Mucosa of gallbladder (tissue), 1 donor: ENCODE measurements around the gene SEMA4B. TPM values are rescaled to one million over a fixed set of nuclear protein-coding genes. Genes with fewer than 3 reads are reported as not detected.
A peak's percentile ranks its signal among the peaks of the same experiment; 100 is the strongest.
"Not testable (repeated sequence)": the region's sequence is repeated elsewhere in the genome, so short reads cannot be mapped to it uniquely, and the experiment has no call there.

ENCODE experiments used
- DNase-seq: peaks from one replicate; pipeline ENCODE4 v3.0.0-alpha.2; 2020; ENCODE audit warnings: low spot score
- total RNA-seq: library from RNA; stranded (reverse); gene quantifications from one replicate; pipeline ENCODE4 v1.2.1, GENCODE V29; 2021
- donor health status: DM: no; HTN: no; CAD: no.

Gene SEMA4B
- total RNA-seq, 1 donor from 2014 or later, result 79.7 TPM

DNA sequence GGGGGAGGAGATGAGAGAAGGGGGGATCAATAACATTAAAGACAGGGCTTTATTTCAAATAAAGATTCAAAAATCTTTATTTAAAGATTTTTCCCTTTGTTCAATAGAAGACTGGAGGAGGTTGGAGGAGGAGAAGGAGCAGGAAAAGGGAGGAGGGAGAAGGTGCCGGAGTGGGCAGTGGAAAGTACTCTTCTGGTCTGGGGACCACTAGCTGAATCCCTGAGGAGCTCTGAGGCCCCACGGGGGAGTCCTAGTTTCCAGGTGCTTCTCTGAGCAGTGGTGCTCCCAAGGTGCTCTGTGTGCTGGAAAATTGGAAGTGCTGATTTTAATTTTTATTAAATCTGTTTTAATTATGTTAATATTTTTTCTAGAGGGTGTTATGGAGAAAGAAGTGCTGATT, 19.4 kb upstream of the SEMA4B start:
- no peak for DNase-seq

DNA sequence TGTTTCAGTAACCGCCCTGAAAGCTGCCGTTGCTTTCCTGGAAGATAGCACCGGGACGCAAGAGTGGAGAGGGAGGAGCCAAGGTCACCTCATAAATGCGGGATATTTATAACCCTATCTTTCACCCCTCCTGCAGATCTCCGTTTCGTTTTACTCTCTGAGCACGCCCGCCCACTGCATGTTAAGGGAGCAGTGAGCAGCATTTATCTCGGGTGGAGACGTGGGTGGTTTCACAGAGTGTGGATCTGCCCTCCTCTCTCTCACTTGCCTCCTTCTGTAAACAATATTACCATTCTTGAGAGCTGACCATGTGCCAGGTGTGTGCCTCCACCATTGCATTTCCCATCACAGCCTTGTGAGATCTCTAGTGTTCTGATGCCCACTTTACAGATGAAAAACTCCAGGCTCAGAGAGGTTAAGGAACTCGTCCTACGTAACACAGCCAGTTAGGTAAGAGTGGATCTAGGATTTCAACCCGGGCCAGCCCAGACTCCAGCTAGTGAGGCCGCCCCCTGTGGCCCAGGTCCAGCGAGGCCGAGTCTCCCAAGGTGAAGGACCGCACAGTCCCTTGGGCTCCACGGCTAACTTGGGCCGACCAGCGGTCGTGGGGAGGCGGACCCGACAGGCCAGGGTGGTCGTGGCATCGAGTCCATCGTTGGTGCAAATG, 16.9 kb upstream of the SEMA4B start:
- peak; percentile 83 for DNase-seq

DNA sequence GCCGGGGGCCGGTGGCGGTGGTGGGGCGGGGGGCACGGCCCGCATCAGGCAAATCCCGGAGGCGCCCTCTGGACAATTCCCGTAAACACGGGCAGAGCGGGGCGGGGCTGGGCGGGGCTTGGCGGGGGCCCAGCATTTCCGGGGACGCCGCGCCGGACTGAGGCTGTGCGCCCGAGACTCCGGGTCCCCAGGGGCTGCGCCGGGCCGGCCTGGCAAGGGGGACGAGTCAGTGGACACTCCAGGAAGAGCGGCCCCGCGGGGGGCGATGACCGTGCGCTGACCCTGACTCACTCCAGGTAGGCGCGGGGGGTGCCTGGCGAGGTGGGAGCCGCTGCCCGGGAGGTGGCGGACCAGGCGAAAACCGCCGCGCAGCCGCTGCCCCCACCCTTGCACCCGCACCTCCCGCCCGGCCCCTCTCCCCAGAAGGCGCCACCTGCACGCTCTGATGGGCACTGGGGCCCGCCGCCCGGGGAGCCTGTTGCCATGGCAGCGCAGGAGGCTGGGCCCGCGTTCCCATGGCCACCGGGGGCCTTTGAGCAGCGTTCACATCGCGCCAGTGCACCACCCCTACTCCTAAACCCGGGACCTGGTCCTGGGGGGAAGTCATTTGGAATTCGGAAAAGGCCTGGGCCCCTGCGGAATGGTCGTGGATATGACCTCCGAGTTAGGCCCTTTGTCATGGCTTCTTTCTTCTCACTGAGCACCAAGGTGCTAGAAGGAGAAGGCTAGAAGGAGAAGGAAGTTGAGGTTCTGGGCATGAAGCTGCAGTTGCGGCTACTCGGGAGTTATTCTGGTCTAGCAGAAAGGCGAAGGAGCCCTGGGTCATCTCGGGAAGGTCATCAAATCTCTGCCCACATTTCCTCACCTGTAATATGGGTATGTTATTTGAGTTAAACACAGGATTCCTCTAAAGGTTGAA, 16.1 kb upstream of the SEMA4B start:
- peak; percentile 65 for DNase-seq

DNA sequence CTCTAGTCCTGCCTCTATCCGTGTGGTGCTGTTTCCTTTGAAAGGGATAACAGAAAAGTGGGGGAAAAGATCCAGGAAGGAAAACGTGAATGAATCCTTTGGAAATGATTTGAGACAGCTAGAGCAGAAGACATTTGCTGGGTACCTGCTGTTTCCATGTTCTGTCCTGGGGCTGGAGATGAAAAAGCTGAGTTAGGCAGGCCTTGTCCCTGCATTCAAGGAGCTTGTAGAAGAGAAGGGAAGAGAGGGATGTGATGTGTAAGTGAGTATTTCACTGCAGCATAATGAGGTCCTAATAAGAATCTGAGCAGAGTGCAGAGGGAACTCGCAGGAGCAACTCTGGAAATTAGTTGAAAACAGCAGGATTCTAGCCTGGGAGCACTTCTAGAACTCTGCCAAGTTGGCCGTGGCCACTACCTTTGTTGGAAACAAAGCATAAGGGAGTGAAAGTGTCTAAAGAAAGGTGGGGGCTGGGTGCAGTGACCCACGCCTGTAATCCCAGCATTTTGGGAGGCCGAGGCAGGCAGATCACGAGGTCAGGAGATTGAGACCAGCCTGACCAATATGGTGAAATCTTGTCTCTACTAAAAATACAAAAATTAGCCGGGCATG, 13.8 kb upstream of the SEMA4B start:
- no peak for DNase-seq

DNA sequence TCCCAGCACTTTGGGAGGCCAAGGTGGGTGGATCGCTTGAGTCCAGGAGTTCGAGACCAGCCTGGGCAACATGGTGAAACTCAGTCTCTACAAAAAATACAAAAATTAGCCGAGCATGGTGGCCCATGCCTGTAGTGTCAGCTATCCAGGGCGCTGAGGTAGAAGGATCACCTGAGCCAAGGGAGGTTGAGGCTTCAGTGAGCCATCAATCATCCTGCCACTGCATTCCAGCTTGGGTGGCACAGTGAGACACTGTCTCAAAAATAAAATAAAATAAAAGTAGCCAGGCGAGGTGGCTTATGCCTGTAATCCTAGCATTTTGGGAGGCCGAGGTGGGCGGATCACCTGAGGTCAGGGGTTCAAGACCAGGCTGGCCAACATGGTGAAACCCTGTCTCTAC, 13.1 kb upstream of the SEMA4B start:
- DNase-seq, result not testable (repeated sequence)

DNA sequence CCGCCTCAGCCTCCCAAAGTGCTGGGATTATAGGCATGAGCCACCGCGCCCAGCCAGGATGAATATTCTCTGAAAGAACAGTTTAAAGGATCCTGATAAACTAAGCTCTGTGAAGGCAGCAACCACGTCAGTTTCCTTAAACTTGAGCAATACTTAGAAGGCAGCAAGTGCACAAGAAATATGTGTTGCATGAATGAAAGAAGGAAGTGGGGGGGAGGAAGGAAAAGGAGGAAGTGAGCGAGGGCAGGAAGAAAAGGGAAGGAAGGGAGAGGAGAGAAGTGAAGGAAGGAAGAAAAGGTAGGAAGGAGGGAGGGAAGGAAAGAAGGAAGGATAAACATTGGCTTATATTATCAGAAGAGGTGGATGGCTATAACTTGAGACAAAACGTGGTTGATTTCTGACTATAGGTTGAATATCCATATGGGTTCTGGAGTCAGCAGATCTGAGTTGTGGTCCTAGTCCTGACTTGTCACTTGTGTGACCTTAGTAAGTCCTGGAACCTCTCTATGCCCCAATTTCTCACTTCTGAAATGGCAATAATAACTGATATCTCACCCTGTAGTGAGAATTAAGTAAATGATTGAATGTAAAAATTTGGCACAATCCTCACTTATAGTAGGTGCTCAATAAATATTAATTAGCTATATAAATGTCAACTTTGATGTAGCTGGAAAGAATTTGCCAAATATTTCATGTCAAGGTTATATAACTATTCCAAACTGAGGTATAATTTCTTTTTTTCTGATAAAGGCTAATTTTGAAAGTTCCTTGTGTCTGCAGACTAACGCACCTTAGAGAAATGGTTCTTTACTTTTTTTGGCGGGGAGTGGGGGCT, 12.0 kb upstream of the SEMA4B start:
- no peak for DNase-seq

DNA sequence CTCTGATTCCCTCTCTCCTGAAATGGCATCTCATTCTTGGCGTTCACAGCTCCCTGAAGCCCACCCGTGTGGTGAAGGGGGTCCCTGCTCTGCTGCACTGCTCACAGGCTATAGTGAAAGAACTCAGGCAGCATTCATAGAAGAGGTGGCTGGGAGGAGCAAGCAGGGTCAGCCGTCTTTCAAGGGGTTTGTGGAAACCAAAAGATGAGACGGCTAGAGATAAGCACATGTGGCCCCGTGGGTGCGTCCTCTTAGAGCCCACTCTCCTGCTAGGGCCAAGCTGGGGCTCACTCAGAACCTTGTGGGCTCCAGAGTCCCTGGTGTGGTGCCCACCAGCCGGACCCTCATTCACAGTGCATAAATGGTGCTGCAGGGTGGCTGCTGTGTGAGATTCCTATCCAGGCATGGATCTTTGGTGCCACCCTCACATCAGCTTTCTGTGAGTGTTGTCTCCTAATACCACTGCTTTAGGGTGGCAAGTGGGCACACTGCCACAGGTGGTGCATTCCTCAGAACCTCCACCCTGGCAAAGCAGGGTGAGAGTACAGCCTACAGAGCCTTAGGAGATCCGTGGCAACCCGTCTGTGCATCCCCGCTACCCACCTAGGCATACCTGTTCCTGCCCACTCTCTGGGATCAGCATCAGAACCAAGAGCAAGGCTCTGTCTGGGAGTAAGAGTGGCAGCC, 11.2 kb upstream of the SEMA4B start:
- no peak for DNase-seq

DNA sequence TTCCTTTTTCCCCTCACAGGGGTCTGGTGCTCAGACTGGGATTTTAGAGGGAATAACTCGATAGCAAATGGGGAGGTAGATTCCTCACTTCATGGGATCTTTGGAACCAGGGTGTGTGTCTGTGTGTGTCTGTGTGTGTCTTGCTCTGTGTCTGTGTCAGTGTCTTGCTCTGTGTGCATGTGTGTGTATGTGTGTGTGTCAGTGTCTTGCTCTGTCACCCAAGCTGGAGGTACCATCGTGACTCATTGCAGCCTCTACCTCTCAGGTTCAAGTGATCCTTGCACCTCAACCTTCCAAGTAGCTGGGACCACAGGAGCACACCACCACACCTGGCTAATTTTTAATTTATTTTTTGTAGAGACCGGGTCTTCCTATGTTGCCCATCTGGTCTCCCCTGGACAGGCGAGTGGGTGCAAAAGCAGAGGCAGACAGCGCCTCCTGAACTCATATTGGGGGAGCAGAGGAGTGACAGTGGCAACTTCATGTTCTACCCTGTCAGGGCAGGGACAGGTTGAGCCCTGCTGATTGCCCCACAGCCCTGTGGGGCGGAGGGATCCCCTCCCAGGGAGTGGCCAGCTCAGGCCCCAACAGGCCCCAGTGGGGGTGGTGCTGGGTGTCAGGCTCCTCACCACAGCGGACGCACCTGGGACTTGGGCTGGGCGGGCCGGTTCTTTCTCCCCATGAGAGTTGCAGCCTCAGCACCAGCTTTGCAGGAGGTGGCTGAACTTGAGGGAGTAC, 10.4 kb upstream of the SEMA4B start:
- DNase-seq, result no peak

DNA sequence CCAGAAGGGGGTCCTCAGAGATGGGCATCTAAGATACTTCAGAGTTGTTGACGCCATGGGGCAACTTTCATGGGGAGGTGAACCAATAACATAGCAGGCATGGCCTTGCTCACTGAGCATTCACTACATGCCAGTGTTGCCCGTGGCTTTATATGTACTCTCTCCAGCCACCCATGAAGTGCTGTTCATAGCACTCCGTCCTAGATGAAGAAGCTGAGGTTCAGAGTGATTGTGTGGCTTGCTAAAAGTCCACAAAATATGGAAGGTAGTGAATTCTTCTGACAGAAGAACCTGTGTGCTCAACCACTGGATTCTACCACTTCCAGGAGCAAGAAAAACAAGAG, 9.8 kb upstream of the SEMA4B start:
- no peak for DNase-seq

DNA sequence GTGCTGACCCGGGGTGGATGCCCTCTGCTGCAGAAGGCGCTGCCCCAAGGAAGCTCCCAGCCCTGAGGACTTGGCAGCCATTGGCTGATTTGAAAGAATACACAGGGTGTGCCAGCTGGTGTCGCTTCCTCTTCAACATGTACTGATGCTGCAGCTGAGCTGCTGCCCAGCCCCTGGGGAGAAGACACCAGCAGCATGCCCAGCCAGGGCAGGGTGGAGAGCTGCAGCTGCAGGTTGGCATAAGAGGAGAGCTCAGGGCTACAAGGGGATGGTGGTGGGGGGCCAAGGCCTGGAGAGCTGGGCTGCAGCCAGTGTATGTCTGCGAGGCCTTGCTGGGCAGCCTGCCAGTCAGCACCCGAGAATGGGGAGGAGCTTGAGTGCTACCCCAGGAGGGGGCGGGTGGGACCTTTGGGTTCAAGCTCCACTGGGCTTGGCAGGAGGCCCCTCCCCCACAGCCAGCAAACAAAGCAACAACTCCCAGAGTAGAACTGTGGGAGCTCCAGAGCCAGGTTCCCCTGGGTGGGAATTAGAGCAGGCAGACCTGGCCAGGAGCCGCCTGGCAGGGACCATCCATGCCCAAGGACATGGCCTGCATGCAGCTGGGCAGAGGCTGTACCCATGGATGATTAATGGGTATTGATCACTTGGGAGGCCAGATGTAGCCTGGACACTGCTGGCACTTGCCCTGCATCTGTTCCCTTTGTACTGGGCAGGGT, 9.2 kb upstream of the SEMA4B start:
- peak; percentile 87 for DNase-seq

DNA sequence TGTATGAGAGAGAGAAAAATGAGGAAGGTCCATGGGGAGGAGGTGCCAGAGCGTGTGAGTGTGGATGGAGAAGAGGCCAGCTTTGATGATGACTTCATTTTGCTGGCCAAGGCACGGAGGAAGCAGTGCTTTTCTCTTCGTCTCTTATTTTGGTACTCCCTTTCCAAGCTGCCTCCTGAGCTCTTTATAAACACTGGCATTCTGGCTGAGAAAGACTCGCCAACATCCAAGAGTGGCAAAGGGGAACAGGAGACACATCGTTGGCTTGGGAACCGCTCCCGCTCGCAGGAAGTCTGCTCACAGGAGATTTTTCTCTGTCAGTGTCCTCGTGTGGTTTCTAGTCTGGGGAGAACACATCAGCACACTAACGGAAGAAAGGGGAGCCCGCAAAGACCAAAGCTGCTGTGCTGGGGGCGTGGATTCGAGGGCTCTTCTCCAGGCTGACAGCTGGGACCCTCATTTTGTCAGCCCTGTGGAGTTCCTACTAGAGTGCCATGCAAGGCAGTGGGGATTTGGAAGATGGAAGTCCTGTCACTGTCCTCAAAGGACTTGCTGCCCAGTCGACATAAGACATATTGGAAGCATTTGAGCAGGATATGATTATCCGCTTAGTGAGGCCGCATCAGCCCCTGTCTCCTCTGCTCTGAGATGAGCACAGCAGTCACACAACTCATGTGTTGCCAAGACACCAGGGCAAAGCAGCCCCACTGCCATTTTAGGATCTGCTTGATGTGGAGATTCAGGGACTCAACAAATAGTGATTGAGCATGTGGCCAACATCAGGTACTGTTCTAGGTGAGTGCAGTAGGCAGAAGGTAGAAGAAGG, 8.0 kb upstream of the SEMA4B start:
- DNase-seq, result no peak

DNA sequence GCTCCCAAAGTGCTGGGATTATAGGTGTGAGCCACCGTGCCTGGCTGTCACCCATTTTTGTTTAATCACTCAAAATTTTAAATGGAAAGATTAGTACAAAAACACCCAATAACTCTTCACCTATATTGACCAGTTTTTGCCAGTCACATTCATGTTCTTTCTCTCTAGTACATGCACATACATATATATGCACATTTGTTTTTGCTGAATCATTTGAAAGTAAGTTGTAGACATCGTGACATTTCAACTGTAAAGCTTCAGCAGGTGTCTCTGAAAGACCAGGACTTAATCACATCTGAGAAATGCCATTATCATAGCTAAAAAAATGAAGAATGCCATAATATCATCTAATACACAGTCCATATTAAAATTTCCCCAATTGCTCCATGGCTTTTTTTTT, 6.5 kb upstream of the SEMA4B start:
- DNase-seq, result no peak

DNA sequence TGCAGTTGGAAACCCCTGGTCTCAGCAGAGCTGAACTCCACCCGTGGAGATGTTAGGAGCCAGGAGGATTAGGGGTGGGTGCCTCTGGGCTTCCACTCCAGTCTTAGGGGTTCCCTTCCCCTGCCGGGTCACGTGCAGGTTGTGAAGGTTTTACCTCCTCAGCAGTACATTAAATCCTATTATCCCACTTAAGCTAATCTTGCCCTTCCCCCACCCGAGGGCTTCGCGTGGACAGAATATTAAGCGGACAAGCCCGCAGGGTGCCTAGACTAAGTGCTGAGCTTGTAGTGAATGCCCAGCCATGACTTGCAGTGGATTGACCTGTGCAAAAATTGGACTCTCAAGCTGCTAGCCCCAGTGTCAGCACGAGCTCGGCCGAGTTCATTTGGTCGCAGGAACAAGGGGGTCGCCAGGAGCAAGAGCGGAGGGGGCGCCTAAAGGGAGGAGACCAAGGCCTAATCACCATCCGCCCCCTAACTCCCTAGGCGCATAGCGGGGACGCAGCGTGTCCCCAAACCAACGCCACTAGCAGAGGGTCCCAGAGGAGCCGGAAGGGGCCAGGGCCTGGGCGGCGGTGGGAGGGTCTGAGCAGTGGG, 498 bp upstream of the SEMA4B start:
- no peak for DNase-seq

DNA sequence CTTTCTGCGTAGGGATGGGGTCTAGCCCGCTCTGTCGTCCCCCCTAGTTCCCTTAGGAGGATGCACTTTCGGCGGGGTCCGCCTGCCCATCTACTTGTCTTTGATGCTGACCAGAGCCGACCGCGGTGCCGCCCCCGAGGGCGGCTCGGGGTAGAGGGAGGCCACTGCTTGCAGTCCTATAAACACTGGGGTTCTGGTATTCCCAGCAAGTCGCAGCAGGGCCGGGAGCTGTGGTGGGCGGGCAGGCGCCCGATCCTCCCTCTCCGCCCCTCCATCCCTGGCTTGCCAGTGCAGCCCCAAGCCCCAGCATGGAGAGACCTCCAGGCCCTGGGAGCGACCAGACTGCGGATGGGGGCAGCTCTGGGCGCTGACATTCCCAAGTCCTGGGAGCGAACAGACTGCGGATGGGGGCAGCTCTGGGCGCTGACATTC, 830 bp downstream of the SEMA4B start:
- DNase-seq, result no peak

DNA sequence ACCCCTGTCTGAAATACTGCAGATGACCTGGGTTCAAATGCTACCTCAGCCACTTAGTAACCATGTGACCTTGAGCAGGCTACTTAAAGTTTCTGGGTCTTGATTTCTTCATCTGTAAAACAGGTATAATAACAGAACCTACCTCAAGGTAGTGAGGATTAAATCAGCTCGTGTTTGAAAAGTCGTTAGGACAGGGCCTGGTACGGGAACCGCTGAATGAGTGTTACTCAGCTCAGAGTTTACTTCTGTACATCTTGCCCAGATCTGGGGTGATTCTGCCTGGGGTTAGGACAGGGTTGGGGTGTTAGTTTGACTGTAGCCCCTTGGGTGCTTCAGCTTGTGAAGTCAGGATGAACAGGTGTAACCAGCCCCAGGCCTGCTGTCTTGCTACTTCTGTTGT, 1.8 kb downstream of the SEMA4B start:
- DNase-seq, result no peak

DNA sequence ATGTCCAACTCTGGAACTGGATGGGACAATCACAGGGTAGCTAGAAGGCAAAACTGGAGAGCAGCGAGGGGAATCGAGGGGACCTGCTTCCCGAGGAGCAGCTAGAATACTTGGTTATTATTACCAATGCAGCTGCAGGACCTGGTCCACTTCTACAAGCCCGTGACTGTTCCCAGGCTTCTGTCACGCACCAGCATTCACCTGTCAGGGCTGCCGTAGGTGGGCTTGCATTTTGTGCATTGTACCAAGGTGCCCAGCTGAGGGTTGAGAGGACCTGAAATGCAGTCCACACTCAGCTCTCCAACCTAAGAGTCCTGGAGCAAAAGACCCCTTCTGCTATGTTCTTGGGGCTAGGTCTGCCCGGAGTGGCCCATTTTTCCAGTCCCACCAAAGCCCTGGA, 2.3 kb downstream of the SEMA4B start:
- DNase-seq, result no peak

DNA sequence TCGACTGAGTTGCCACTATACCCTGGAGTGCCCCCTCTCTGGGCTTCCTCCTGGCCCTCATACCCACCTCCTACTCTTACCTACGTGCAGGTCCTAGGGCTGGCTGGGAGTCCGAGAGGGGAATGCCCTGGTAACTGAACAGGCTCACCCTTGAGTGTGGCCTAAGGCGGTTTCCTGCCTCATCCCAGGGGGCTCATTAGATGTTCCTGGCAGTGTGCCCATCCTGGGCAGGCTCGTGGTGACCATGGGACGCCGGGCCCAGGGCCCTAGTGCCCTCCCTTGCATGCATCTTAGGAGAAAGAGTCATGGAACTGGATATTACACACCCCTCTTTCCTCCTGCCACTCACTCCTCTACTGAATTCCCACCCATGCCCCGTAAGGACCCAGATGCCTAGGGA, 2.8 kb downstream of the SEMA4B start:
- no peak for DNase-seq

DNA sequence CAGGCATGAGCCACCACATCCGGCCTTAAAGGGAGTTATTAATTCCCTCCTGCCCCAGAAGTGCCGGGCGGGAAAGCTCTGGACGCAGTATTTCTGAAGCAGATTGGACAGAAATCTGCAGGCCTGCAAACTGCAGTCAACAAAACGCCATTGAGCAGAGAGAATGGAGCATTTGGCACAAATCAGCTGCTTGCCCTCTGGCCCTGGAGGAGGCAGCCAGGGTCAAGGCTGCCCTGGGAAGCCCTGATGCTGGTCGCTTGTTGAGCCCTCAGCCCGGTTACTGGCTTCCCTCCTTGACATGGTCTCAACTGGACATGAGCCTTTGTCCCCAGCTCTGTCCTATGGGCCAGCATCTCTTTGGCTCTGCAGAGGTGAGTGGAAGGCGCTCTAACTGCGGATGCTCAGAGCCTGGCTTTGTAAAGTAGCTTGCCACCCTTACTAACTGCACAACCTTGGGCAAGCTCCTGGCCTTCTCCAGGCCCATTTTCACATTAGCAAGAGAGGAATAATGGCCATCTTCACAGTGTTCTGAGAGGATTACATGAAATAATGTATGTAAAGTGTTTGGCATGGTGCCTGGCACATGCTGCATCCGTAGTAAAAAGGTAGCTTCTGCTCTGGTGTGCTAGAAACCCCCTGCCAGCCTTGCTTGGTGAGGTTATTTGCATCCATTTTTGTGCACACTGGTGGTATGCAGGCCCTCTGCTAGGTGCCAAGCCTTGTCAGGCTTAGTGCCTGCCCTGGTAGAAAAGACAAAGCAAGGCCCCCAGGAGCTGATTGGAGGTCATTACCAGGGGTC, 4.1 kb downstream of the SEMA4B start:
- no peak for DNase-seq
